Measurements from ENCODE around the gene TATDN3. TPM values are rescaled to one million over a fixed set of nuclear protein-coding genes. Genes with fewer than 3 reads are reported as not detected.

TATDN3 gene
- total and polyA plus RNA-seq, 3 donors from 2014 or later: 9.5 to 19.7 (median 17.9) TPM

- no peaks in the 10 kb centered on the region for H3K9me3 ChIP-seq
- H3K27ac ChIP-seq: no peak overlapping the region
- H3K4me1 ChIP-seq: no peaks in the 10 kb centered on the region
- 90 to 96% methylated on average over 3 of the region's 3 CpGs for WGBS, 2 donors
- H3K27me3 ChIP-seq: no peaks in the 10 kb centered on the region
- H3K36me3 ChIP-seq (ENCODE audit: low read depth, missing control alignments): no peaks in the 10 kb centered on the region
- DNase-seq: no peak
- no peak overlapping the region for H3K4me3 ChIP-seq
- TF ChIP-seq CTCF (IDR thresholded peaks at IDR 0.05): no peak
- no peak for TF ChIP-seq POLR2A (IDR thresholded peaks at IDR 0.05)
- intact Hi-C loops (cut with DNase I; ENCODE audit: low total_unique reads): loop anchor here (5.0 kb wide), 1 partner anchor 113 kb away; no protein-coding TSS in a partner anchor
Observed at GRCh38 chr1:212780759-212781158, 10.9 kb upstream of the TATDN3 start.

GRCh38 chr1:212781225-212781624, 10.5 kb upstream of the TATDN3 start:
- no peak for DNase-seq
- H3K4me1 ChIP-seq: no peaks in the 10 kb centered on the region
- H3K27ac ChIP-seq: no peak overlapping the region
- no peaks in the 10 kb centered on the region for H3K27me3 ChIP-seq
- intact Hi-C loops (cut with DNase I; ENCODE audit: low total_unique reads): loop anchor here (5.0 kb wide), 1 partner anchor 114 kb away; no protein-coding TSS in a partner anchor
- 87 to 91% methylated on average over 2 of the region's 2 CpGs for WGBS, 2 donors
- TF ChIP-seq POLR2A (IDR thresholded peaks at IDR 0.05) (no peak), CTCF (IDR thresholded peaks at IDR 0.05) (no peak)
- H3K4me3 ChIP-seq: no peak overlapping the region
- no peaks in the 10 kb centered on the region for H3K36me3 ChIP-seq (ENCODE audit: low read depth, missing control alignments)
- H3K9me3 ChIP-seq: no peaks in the 10 kb centered on the region

- Histone ChIP-seq H3K36me3 (ENCODE audit: low read depth, missing control alignments) (no peaks in the 10 kb centered on the region), H3K27ac (no peak overlapping the region), H3K27me3 (no peaks in the 10 kb centered on the region), H3K4me1 (no peaks in the 10 kb centered on the region), H3K4me3 (no peak overlapping the region), H3K9me3 (no peaks in the 10 kb centered on the region)
- 89 to 91% methylated on average over 3 of the region's 3 CpGs for WGBS, 2 donors
- TF ChIP-seq CTCF (IDR thresholded peaks at IDR 0.05): peak in 2 of 3 experiments; percentile 29 to 51
- no peak for TF ChIP-seq POLR2A (IDR thresholded peaks at IDR 0.05)
- DNase-seq: no peak
- intact Hi-C loops (cut with DNase I; ENCODE audit: low total_unique reads): loop anchor here (5.0 kb wide), 1 partner anchor 115 kb away; no protein-coding TSS in a partner anchor
Observed at GRCh38 chr1:212782422-212783154, 9.1 kb upstream of the TATDN3 start.

GRCh38 chr1:212783976-212784375, 7.7 kb upstream of the TATDN3 start:
- intact Hi-C loops (cut with DNase I; ENCODE audit: low total_unique reads): loop anchor here (5.0 kb wide), 1 partner anchor 117 kb away; no protein-coding TSS in a partner anchor
- 78 to 84% methylated on average over 1 of the region's 1 CpG for WGBS, 2 donors
- Histone ChIP-seq H3K27me3 (no peaks in the 10 kb centered on the region), H3K4me3 (no peak overlapping the region), H3K36me3 (ENCODE audit: low read depth, missing control alignments) (no peaks in the 10 kb centered on the region), H3K9me3 (no peaks in the 10 kb centered on the region), H3K4me1 (no peaks in the 10 kb centered on the region), H3K27ac (no peak overlapping the region)
- DNase-seq: no peak
- TF ChIP-seq POLR2A (IDR thresholded peaks at IDR 0.05) (no peak), CTCF (IDR thresholded peaks at IDR 0.05) (no peak)

- Histone ChIP-seq H3K27ac (no peak overlapping the region), H3K4me3 (no peak overlapping the region)
- WGBS, 2 donors: 93 to 96% methylated on average over 1 of the region's 1 CpG
Observed at GRCh38 chr1:212785871-212786270, 5.8 kb upstream of the TATDN3 start.

More at GRCh38 chr1:212785871-212786270, 5.8 kb upstream of the TATDN3 start:
- TF ChIP-seq POLR2A (IDR thresholded peaks at IDR 0.05) (no peak), CTCF (IDR thresholded peaks at IDR 0.05) (no peak)
- Histone ChIP-seq H3K36me3 (ENCODE audit: low read depth, missing control alignments) (no peaks in the 10 kb centered on the region), H3K27me3 (no peaks in the 10 kb centered on the region), H3K9me3 (no peaks in the 10 kb centered on the region), H3K4me1 (peaks cover 6% of the 10 kb centered on the region)
- no peak for DNase-seq
- intact Hi-C loops (cut with DNase I; ENCODE audit: low total_unique reads): no loop called here
